LoVo (cell line): Measurements from ENCODE around the gene FGD5.
A peak's percentile ranks its signal among the peaks of the same experiment; 100 is the strongest.

Experiments used
- DNase-seq: peaks from one replicate; pipeline ENCODE4 v3.0.0-alpha.2; 2016; ENCODE audit warnings: low spot score

Gene FGD5

DNA sequence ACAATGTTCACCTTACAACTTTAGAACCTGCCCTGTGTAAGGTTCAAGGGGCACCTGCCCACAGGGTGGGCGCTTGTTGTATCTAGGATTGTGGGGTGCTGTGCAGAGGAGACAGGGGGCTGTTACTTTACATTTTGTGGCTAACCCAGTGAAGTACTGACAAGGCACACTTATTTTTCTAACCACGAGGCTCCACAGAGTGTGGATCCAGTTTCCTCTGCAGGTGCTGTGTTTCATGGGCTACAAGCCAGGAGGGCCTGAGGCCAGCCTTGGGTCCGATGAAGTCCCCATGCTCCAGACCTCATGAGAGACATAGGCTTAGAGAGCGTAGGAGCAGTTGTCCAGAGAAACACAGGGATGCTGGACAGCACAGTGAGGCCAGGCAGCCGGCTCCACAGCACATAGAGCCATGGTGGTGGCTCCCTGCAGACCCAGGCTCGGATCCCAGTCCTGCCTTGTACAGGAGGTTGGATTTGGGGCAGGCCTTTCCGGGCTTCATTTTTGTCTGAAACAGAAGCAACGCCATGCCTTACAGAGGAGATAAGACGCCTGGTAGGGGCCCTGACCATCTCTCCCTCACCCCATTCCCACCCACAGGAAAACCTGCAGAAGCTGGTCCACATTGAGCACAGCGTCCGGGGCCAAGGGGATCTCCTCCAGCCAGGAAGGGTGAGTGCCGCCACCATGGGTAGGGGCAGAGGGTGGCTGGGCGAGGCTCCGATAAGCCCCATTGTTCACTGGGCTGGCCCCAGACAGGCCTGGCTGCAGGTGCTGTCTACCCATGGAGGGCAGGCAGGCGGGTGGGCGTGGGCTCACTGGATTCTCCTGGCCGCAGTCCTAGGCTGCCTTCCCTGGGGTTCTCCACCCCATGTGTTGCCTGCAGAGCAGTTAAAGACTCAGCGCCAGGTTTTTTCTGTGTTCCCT, 88.5 kb downstream of the FGD5 start:
- DNase-seq, result no peak

GRCh38 chr3:14909250-14909649, 90.5 kb downstream of the FGD5 start:
- no peak for DNase-seq

DNA sequence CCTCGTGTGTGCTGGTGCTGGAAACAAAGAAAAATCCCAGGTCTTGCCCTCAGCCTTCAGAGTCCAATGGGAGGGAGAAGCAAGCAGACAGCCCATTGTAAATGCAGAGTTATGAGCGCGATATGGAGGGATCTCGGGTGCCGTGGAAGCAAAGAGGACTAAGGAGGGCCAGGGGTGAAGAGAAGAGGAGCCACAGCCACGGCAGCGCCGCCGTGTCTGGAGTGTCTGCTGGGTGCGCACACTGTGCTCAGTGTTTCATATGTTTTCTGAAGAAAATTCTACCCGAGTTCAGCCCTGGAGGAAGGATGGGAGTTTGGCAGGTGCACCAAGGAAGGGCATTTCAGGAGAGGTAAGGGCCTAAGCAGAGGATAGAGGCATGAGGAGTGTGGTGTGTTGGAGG, 92.9 kb downstream of the FGD5 start:
- DNase-seq, result no peak

GRCh38 chr3:14913071-14913925, 94.5 kb downstream of the FGD5 start:
- no peak for DNase-seq

DNA sequence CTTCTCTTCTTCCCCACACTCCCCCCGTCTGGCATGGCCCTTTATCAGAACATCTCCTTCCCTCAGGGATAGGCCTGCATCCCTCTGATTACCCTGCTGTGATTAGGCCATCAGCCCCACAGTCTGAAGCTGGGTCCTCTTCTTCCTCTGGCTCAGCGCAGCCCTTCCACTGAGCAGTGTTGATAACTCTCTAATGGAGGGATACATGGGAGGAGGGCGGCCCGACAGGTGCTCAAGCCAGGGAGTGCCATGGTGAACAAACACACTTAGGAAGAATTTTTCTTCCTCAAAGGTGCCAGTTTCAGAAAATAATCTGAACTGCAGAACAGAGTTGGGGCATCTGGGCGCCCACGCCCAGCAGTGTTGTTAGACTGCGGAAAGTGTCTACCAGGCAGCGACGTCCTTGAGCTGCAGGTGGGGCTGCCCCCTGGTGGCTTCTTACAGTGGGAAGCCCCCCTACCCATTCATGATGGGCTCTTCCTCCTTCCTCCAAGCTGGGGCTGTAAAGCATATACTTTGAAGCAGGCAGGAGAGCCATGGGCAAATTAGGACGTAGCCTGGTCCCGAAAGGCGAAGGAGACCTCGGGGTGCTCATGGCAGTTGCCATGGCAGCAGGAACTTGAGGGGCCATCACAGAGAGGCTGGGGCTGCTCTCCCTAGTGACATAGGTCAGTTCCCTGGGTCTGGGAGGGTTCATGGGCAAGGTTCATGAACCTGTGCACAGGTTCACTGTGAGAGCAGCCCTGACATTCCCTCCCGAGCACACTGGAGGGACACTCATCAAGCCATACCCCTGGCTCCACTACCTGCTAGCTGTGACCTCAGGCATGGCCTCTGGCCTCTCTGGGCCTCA, 95.4 kb downstream of the FGD5 start:
- DNase-seq, result no peak

DNA sequence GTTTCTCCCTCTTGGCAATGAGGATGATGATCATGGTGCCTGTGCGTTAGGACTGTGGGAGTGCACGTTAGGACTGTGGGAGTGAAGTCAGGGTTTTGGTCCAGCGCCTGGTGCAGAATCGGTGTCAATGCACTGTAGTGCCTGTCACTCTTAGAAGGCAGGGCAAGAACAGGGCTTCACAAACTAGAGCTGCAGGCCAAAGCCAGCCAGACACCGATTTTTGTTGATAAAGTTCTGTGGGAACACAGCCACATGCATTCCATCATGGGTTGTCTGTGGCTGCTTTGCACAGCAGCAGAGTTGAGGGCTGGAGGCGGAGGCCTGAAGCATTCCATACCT, 96.0 kb downstream of the FGD5 start:
- no peak for DNase-seq

DNA sequence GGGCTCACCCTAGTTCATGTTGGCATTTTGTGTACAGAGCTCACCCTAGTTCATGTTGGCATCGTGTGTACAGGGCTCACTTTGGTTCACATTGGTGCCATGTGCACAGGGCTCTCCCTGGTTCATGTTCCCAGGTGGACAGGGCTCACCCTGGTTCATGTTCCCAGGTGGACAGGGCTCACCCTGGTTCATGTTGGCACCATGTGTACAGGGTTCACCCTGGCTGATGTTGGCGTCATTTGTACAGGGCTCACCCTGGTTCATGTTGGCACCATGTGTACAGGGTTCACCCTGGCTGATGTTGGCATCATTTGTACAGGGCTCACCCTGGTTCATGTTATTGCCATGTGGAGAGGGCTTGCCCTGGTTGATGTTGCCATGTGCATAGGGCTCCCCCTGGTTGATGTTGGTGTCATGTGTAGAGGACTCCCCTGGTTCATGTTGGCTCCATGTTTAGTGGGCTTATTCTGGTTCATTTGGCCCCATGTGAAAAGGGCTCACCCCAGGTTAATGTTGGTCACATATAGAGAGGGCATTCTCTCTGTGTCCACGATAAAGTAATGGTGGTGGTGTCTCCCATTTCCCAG, 97.0 kb downstream of the FGD5 start:
- DNase-seq, result no peak

DNA sequence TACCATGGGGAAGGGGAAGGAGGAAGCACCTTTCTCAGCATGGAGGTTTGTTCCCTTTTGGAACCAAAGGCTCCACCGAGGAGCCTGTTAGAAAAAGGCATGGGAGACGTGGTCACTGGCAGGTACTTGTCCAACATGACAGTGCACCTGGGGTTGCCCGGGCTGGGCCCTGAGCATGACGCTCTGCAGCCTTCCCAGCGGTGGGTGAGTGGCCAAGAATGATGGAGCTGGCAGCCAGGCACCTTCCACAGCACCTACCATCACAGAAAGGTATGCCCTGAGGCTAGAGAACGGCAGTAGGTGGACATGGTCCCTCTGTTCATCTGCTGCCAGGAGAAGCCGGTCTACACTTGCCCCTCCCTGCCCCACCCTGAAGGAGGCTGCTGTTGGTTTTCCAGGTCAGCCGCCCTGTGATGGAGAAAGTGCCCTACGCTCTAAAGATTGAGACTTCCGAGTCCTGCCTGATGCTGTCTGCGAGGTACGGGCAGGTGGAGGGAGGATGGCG, 99.6 kb downstream of the FGD5 start:
- no peak for DNase-seq

DNA sequence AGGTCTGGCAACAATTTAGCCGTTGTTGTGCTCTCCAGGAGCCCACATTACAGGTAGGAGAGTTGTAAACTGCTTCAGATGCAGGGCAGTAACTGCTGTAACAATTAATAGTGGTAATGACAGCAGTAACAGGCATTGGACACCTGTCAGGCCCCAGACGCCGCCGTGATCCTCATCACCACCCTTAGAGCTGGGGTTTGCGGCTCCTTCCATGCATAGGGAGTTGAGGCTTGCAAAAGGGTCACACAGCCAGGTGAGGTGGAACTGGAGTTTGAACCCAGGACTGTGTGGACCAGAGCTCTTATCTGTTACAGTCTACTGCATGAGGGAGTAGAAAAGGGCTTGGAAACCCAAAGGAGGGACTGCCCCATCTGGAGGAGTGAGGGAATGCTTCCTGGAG, 101.8 kb downstream of the FGD5 start:
- no peak for DNase-seq

GRCh38 chr3:14921034-14921616, 102.4 kb downstream of the FGD5 start:
- peak; percentile 79 for DNase-seq

DNA sequence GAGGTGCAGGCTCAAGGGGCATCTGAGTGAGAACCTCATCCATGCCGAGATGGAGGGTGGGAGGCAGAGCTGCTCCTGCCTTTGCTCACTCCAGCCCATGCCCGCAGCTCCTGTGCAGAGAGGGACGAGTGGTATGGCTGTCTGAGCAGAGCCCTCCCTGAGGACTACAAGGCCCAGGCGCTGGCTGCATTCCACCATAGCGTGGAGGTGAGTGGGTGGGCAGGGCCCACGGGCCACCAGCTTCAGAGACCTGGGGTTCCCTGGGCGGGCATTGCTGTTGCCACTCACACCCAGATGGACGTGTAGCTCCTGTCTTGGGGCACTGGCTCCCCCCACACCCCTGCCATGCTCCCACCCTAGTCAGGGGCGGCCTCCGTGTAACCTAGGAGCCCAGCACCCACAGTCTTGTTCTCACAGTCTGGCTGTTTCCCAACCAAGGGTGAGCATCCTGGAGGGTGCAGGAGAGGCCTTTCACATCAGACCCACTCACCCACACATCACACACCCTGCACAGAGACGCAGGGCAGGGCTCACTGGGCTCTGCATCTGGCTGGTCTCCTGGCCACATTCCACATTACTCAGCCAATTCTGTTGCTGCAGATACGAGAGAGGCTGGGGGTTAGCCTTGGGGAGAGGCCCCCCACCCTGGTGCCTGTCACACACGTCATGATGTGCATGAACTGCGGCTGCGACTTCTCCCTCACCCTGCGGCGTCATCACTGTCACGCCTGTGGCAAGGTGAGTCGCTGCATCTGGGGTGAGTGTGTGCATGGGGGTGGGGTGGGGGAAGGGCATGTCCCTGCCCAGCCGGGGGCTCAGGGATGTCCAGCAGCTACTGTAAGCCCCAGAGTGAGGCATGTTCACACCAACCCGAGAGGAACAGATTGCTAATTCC, 103.3 kb downstream of the FGD5 start:
- no peak for DNase-seq

- DNase-seq, result no peak
These were observed 104.1 kb downstream of the FGD5 start for GRCh38 chr3:14922863-14923262.

DNA sequence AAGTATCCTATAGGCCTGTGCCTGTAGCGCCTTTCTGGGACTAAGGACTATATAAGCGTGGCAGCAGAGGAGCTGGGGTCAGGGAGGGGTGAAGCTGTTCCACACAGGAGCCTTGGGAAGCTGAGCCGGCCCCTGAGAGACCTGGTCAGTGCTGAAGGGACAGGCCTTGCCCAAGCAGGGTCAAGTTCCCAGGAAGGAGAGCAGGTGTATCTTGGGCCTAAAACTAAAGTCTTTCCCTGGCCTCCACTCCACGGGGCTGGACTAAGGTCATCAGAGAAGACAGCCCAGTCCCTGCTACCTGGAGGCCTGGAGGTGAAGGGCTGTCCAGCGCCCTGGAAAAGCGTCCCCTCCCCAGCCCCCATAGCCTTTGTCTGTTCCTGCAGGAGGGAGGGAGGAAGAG, 104.7 kb downstream of the FGD5 start:
- no peak for DNase-seq

DNA sequence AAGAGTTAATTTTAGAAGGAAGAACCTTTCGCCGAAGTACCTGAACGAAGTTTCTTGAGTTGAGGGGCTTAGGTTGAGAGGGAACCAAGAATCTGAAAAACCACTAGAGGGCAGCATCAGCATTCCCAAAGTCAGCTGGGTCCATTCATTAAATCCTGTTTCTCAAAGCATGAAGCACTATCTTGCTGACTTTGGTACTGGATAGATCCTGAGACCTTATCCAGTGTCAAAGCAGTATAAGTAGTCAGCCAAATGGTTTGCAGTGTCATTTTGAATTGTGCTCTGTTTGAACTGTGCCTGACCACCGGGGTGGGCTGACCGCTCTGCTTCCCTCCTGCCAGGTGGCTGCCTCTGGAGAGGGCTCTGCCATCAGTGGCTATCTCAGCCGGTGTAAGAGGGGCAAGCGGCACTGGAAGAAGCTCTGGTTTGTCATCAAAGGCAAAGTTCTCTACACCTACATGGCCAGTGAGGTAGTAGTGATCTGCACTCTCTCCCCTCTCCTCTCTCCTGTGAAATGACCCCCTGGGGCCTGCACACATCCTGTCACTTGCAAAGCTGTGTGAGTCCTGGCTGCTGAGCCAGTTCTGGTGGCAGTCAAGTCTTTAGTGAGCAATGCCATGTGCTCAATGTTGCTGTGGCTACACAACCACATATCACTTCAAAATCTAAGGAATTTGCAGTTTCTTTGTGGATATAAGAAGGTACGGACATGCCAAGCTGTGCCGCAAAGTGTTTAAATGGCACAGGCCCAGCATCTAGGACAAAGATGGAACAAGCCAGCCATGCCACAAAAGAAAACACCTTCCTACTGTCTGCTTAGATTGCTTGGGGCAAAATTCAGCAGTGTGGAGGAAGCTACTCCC, 107.2 kb downstream of the FGD5 start:
- peak; percentile 67 for DNase-seq

- no peak for DNase-seq
These were observed 107.8 kb downstream of the FGD5 start for GRCh38 chr3:14926592-14926991.

DNA sequence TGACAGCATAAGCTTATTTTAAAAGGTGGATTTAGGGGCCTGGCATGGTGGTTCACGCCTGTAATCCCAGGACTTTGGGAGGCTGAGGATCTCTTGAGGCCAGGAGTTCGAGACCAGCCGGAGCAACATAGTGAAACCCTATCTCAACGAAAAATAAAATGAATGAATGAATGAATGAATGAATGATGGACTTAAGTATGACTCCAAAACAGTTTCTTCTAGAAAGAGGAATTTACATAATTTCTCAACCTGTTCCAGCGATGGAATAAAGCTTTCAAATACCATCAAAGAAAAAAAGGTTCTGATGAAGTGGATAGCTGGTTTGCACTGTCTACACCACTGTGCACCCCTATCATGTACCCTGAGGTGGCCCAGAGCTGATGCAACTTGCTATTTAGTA, 108.5 kb downstream of the FGD5 start:
- DNase-seq, result no peak

- DNase-seq, result no peak
These were observed 110.7 kb downstream of the FGD5 start for GRCh38 chr3:14929310-14930074.

DNA sequence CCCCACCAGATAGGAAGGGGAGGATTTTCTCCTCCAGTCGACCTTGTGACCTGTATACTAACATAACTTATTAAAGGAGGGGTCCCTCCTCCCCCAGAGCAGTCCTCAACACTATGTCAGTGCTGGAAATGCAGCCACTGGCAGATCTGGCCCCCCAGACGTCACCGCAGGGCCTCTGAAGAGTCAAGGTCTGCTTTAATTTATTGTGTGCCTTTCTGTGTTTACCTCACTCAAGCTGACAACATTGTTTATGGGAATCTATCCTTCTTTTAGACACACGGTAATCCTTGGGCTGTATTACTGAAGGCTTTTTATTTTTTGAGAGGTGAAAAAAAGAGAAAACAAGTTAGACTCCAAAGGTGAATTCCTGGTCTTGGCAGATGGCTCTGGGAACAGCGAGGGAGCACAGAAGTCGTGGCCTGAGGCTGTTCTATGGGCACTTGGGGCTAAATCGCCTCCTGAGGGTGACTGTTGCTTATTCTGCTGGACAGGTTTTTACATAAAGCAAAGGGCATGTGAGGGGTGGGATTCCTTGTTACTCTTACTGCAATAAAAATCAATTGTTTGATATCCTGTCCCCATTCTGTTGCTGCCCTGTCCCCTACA, 115.2 kb downstream of the FGD5 start:
- no peak for DNase-seq
